ENCODE results near the gene CHMP4B.

DNA sequence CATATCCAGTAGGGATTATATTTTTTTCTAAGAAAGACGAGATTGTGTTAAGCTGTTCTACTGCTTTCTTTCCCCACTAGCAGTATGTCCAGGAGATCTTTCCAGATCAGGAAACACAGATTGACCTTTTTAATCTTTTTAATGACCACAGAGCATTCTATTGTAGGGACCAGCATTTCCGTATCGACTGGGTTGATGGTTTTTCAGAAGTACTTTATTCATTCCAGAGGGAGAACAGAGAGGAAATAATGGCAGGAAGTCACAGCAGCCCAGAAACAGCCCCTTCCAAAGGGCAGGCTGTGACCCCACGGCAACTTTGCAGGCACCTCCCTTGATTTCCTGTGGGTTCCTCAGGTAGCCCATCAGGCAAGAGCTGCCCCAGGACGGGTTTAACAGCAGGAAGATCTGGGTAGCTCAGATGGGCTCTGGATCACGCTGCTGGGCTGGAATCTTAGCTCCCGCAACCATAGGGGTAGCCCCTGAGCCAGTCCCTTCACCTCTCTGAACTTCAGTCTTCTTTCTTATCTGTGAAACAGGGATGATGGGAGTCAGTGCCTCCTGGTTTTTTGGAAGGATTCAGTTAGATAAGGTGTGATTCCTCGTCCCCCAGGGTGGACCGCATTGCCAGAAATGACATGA, 23.8 kb upstream of the CHMP4B start:
- TF ChIP-seq, protein P1, sequence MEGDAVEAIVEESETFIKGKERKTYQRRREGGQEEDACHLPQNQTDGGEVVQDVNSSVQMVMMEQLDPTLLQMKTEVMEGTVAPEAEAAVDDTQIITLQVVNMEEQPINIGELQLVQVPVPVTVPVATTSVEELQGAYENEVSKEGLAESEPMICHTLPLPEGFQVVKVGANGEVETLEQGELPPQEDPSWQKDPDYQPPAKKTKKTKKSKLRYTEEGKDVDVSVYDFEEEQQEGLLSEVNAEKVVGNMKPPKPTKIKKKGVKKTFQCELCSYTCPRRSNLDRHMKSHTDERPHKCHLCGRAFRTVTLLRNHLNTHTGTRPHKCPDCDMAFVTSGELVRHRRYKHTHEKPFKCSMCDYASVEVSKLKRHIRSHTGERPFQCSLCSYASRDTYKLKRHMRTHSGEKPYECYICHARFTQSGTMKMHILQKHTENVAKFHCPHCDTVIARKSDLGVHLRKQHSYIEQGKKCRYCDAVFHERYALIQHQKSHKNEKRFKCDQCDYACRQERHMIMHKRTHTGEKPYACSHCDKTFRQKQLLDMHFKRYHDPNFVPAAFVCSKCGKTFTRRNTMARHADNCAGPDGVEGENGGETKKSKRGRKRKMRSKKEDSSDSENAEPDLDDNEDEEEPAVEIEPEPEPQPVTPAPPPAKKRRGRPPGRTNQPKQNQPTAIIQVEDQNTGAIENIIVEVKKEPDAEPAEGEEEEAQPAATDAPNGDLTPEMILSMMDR (IDR thresholded peaks at IDR 0.05): no peak
- TF ChIP-seq ZFX (IDR thresholded peaks at IDR 0.05; ENCODE audit: borderline replicate concordance): no peak
